Measurements from ENCODE around the gene YEATS2. TPM values are rescaled to one million over a fixed set of nuclear protein-coding genes. Genes with fewer than 3 reads are reported as not detected.

YEATS2 gene
- total and polyA plus RNA-seq, 2 donors (not counting 1 experiment from before 2014, with no cell fraction given) = 25.0 to 28.7 TPM

GRCh38 chr3:183825456-183826161 is 128.0 kb downstream of the YEATS2 start, which contains the start of gene MAP6D1:
Gene MAP6D1 (minus strand): TSS chr3:183825577. CDS start chr3:183825547, 30 bp downstream.
- Histone ChIP-seq H3K4me2 (ENCODE audit: extremely low read depth, insufficient read depth, low read length) (peak within 1 kb of the TSS; percentile 79), H3K4me1 (ENCODE audit: control insufficient read depth, extremely low read depth, insufficient read depth, low read length) (peaks cover 4% of the 10 kb centered on the region), H3K27ac (ENCODE audit: insufficient read depth, low read length) (peak within 1 kb of the TSS; percentile 13), H3K9ac (ENCODE audit: insufficient read depth, low read length) (peak within 1 kb of the TSS; percentile 39), H3K27me3 (ENCODE audit: control insufficient read depth, insufficient read depth, low read length) (no peaks in the 10 kb centered on the region), H2AFZ (ENCODE audit: low read length) (peak within 1 kb of the TSS; percentile 78), H4K20me1 (ENCODE audit: control insufficient read depth, extremely low read depth, insufficient read depth, low read length) (no peaks in the 10 kb centered on the region), H3K4me3 (replicated peaks in 1 of 4; ENCODE audit: control extremely low read depth in 1 of 4, insufficient read depth in 1 of 4, low read depth in 3 of 4, low read length in 4 of 4) (peak within 1 kb of the TSS; percentile 50 to 65 (median 62)), H3K36me3 (ENCODE audit: control insufficient read depth, insufficient read depth, low read length) (peaks cover 3% of the 10 kb centered on the region), H3K9me3 (ENCODE audit: control insufficient read depth, insufficient read depth, low read depth, low read length) (no peaks in the 10 kb centered on the region), H3K79me2 (ENCODE audit: control insufficient read depth, insufficient read depth, low read length) (no peaks in the 10 kb centered on the region)
- peak; percentile 38 to 49 for DNase-seq (ENCODE audit: low read depth in 2 of 2)
- TF ChIP-seq, protein P1, sequence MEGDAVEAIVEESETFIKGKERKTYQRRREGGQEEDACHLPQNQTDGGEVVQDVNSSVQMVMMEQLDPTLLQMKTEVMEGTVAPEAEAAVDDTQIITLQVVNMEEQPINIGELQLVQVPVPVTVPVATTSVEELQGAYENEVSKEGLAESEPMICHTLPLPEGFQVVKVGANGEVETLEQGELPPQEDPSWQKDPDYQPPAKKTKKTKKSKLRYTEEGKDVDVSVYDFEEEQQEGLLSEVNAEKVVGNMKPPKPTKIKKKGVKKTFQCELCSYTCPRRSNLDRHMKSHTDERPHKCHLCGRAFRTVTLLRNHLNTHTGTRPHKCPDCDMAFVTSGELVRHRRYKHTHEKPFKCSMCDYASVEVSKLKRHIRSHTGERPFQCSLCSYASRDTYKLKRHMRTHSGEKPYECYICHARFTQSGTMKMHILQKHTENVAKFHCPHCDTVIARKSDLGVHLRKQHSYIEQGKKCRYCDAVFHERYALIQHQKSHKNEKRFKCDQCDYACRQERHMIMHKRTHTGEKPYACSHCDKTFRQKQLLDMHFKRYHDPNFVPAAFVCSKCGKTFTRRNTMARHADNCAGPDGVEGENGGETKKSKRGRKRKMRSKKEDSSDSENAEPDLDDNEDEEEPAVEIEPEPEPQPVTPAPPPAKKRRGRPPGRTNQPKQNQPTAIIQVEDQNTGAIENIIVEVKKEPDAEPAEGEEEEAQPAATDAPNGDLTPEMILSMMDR (conservative IDR thresholded peaks at IDR 0.05 in 1 of 2, IDR thresholded peaks at IDR 0.05 in 1 of 2; ENCODE audit: low read depth in 1 of 2, low read length in 2 of 2) = peak; percentile 6 to 34
- no peak for TF ChIP-seq EZH2 (IDR thresholded peaks at IDR 0.05; ENCODE audit: low read length, missing control alignments)

DNA sequence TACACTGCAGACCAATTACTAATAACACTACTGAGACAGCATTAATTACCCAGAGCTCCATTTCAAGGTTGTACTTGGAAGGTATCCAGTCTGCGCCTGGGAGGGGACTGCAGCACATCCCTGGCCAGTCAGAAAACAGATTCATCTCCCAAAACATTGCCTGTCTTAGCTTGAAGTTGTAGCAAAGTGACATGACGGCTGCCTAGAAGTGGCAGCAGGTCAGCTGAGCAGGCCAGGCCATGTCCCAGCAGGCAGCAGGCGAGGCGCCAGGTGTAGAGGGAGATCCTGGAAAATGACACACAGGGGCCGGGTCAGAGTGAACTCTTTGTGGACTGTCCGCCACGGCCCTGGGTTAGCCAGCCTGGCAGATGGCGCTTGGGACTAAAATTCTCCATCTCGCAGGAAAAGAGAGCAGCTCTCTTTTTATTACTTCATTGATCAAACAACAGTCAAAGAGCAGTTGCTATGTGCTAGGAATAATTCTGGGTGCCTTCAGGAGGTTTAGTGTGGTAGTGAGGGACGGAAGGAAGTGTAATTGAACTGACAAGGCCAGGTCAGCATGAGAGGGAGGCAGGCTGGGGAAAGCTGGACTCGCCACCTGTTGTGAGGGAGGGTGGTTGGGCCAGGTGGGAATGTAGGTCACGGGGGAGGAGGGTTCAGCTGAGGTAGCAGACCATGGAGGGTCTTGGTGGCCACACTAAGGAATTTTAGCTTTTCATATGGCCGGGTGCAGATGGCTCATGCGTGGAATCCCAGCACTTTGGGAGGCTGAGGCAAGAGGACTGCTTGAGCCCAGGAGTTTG is 129.1 kb downstream of the YEATS2 start:
- no peak overlapping the region for H3K4me2 ChIP-seq (ENCODE audit: extremely low read depth, insufficient read depth, low read length)
- H3K9ac ChIP-seq (ENCODE audit: insufficient read depth, low read length) = no peak overlapping the region
- H2AFZ ChIP-seq (ENCODE audit: low read length) = no peak overlapping the region
- peaks cover 4% of the 10 kb centered on the region for H3K4me1 ChIP-seq (ENCODE audit: control insufficient read depth, extremely low read depth, insufficient read depth, low read length)
- no peak overlapping the region for H3K27ac ChIP-seq (ENCODE audit: insufficient read depth, low read length)
- H3K36me3 ChIP-seq (ENCODE audit: control insufficient read depth, insufficient read depth, low read length) = peaks cover 3% of the 10 kb centered on the region
- H3K79me2 ChIP-seq (ENCODE audit: control insufficient read depth, insufficient read depth, low read length) = no peaks in the 10 kb centered on the region
- no peaks in the 10 kb centered on the region for H3K27me3 ChIP-seq (ENCODE audit: control insufficient read depth, insufficient read depth, low read length)
- no peaks in the 10 kb centered on the region for H4K20me1 ChIP-seq (ENCODE audit: control insufficient read depth, extremely low read depth, insufficient read depth, low read length)
- no peak for DNase-seq (ENCODE audit: low read depth in 2 of 2)
- no peaks in the 10 kb centered on the region for H3K9me3 ChIP-seq (ENCODE audit: control insufficient read depth, insufficient read depth, low read depth, low read length)
- H3K4me3 ChIP-seq (replicated peaks in 1 of 4; ENCODE audit: control extremely low read depth in 1 of 4, insufficient read depth in 1 of 4, low read depth in 3 of 4, low read length in 4 of 4) = no peak overlapping the region
- TF ChIP-seq EZH2 (IDR thresholded peaks at IDR 0.05; ENCODE audit: low read length, missing control alignments) = no peak
- TF ChIP-seq, protein P1 (conservative IDR thresholded peaks at IDR 0.05 in 1 of 2, IDR thresholded peaks at IDR 0.05 in 1 of 2; ENCODE audit: low read depth in 1 of 2, low read length in 2 of 2) = no peak

DNA sequence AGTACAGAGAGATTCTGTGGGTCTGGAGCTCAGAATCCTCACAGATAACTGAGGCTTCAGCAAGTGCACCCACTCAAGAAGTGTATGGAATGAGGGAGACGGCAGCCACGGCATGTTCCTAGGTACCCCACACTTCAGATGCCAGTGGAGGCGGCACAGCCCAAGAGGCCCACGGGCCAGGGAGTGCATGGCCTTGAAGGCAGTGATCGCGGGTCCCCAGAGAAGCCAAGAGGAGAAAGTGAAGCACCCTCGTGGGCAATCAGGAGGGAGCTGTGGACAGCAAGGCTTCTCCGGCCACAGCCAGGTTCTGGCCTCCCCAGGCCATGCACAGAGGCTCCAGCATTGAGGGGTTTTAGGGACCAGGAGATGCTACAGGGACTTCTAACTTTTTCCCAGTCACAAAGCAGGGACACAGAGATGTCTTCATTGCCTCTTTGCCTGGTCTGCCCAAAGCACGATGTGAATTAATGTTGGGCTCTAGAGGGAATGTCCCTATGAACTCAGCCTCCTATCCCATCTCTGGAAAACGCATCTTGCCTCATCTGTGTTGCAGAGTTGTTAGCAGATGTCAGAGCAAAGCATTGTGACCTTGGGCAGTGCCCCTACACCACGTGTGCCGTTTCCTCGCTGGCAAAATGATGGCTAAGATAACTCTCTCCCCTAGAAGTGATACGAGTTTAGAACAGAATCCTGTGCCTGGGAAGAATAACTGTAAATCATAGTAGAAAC is 130.4 kb downstream of the YEATS2 start:
- Histone ChIP-seq H3K4me2 (ENCODE audit: extremely low read depth, insufficient read depth, low read length) (no peak overlapping the region), H4K20me1 (ENCODE audit: control insufficient read depth, extremely low read depth, insufficient read depth, low read length) (no peaks in the 10 kb centered on the region), H3K9me3 (ENCODE audit: control insufficient read depth, insufficient read depth, low read depth, low read length) (no peaks in the 10 kb centered on the region), H3K4me1 (ENCODE audit: control insufficient read depth, extremely low read depth, insufficient read depth, low read length) (peaks cover 4% of the 10 kb centered on the region), H3K27me3 (ENCODE audit: control insufficient read depth, insufficient read depth, low read length) (no peaks in the 10 kb centered on the region), H3K36me3 (ENCODE audit: control insufficient read depth, insufficient read depth, low read length) (peaks cover 8% of the 10 kb centered on the region), H3K79me2 (ENCODE audit: control insufficient read depth, insufficient read depth, low read length) (no peaks in the 10 kb centered on the region), H3K27ac (ENCODE audit: insufficient read depth, low read length) (no peak overlapping the region), H3K9ac (ENCODE audit: insufficient read depth, low read length) (no peak overlapping the region), H2AFZ (ENCODE audit: low read length) (no peak overlapping the region), H3K4me3 (replicated peaks in 1 of 4; ENCODE audit: control extremely low read depth in 1 of 4, insufficient read depth in 1 of 4, low read depth in 3 of 4, low read length in 4 of 4) (no peak overlapping the region)
- TF ChIP-seq, protein P1 (conservative IDR thresholded peaks at IDR 0.05 in 1 of 2, IDR thresholded peaks at IDR 0.05 in 1 of 2; ENCODE audit: low read depth in 1 of 2, low read length in 2 of 2) = no peak
- no peak for TF ChIP-seq EZH2 (IDR thresholded peaks at IDR 0.05; ENCODE audit: low read length, missing control alignments)
- no peak for DNase-seq (ENCODE audit: low read depth in 2 of 2)
